ENCODE measurements around the gene FAM83E.
"Not testable (repeated sequence)": the region's sequence is repeated elsewhere in the genome, so short reads cannot be mapped to it uniquely, and the experiment has no call there.

Gene FAM83E

DNA sequence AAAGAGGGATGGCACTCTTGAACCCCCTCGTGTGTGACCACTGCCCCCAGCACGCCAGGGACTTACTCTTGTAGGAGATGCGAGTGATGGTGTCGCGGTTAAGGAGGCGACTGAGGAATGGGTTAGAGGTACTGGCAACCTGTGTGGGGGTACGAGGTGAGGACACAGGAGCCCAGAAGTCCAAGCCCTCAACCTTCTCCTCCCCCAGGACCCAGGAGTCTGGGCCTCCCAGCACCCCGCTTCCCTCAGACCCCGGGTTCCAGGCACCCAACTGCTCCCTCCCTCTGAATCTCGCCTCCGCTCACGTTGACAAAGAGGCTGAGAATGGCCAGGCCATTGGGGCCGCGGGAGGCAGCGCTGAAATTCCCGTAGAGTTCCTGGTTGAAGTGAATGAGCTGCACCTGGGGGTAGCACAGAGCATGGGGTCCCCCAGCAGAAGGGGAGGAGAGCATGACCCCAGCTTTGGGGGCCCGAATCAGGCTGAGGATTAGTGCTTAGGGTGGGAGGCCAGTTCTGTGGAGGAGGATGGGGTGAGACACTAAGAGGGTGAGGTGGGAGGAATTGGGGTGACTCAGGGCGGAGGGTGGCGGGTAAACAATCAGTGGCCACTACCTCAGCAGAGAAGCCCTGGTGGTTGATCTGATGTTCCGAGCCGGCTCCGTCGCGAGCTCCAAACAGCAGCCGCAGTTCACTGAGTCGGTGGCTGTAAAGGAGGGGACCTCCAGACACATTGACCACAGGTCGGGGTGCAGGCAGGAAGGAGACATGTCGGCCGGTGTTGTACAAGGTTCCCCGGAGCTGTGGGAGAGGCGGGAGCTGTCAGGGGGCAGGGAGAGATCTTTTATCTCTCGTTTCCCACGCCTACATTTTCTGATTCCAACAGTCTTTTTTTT is 24.9 kb upstream of the FAM83E start:
- no peak for DNase-seq

DNA sequence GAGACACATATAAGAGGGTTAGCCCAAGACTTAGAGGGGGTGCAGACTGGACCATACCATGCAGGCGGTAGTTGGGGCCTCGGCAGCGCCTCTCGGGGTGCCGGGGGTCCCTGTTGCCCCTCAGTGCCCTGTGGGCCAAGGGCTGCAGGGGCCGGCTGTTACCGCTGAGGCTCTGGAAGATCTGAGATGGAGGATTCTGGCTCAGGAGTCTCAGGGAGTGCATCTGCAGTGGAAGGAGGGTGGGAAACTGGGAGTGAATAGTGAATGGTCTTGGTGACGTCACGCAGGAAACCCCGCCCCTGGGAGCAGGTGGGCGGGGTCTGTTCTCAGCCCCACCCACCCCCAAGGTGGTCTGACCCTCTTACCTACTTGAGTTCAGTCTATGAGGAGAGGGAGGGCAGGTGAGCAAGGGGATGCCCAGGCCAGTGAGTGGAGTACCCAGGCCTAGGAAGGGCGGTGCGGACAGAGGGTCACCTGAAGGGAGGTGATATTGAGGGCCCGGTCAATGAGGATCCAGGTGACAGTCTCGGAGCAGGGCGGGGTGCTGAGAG is 24.0 kb upstream of the FAM83E start:
- no peak for DNase-seq

DNA sequence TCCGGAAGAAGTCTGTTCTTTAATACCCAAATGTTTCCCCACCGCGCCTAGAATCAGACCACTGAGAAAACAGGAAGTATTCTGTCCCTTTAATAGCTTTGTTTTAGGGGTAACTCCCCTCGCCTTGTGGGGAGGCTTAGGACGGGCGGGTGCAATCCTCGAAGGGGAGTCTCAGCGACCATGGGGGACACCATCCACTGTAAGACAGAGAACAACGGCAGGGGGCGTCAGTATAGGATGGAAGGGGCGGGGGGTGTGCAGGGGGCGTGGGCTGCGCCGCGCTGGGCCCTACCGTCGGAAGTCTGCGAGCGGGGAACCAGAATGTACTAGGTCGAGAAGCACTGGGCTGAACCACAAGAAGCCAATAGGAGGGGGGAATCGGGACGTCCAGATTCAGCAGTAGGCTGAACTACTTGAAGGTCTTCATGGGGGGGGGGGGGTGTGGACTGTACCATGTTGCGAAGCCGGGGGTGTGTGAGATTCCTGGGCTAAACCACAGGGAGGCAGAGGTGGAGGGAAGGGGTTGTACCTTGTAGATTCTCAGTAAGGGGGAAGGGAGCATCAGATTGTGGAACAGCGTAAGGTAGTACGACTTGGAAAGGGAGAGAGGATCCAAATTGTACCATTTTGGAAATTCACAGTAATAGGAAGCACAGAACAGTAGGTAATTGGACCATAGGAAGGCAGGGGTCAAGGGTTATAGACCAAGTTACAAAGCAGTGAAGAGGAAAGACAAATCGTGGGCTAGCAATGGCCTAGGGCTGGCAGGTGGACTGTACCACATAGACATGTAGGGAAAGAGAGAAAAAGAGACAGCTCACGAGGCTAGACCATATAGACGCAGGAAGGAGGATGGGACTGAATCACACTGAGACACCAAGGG is 23.3 kb upstream of the FAM83E start:
- peak; percentile 69 for DNase-seq

DNA sequence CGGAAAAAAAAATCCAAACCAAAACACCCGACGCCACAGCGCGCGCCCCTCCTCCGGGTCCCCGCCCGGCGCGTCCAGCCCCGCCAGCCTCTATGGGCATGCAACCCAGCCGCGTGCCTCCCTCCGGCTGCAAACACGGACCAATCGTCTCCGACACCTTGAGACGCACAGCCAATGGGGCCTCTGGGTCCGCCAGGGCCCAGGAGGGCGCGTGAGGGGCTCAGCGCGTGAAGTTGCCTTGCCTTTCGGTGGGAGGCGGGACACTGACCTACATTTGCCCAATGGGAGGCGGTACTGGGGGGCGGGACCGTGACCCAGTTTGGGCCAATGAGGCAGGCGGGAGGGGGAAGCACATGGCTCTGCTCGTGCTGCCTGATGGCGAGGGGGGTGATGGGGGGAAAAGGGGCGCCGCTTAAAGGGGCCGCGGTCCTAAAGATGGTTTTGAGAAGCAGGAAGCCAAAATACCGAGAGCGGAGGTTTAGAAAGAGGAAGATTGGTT is 22.6 kb upstream of the FAM83E start:
- peak; percentile 91 for DNase-seq

DNA sequence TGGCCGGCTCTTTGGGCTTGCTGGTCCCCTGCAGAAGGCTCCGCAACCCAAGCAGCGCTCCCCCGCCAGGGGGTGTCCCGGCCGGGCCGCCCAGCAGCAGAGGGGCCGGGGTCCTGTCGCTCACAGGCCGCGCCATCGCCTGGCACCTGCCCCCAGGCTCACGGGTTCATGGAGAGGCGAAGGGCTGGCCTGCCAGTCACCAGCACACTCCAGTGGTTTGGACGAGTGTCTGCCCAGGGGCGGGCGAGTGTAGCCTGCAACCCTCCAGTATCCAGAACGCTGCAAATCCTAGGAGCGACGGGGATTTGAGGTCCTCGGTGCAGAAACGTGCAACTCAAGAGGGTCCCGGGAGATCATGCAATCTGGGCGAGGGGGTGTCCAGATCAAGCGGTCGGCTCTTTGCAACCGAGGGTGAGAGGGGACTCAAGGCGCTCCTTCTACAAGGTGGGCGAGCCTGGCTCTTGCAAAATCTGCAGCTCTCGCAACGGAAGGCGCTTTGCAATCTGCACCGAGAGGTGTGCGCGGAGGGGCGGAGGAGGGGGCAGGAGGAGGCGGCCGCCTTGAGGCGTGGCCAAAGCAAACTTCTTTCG is 22.1 kb upstream of the FAM83E start, which contains the start of gene DBP:
TSS of gene DBP (minus strand) at position 521 of the 590 bp plus-strand sequence. CDS start at position 136, 385 bp downstream.
- peak; percentile 56 for DNase-seq

DNA sequence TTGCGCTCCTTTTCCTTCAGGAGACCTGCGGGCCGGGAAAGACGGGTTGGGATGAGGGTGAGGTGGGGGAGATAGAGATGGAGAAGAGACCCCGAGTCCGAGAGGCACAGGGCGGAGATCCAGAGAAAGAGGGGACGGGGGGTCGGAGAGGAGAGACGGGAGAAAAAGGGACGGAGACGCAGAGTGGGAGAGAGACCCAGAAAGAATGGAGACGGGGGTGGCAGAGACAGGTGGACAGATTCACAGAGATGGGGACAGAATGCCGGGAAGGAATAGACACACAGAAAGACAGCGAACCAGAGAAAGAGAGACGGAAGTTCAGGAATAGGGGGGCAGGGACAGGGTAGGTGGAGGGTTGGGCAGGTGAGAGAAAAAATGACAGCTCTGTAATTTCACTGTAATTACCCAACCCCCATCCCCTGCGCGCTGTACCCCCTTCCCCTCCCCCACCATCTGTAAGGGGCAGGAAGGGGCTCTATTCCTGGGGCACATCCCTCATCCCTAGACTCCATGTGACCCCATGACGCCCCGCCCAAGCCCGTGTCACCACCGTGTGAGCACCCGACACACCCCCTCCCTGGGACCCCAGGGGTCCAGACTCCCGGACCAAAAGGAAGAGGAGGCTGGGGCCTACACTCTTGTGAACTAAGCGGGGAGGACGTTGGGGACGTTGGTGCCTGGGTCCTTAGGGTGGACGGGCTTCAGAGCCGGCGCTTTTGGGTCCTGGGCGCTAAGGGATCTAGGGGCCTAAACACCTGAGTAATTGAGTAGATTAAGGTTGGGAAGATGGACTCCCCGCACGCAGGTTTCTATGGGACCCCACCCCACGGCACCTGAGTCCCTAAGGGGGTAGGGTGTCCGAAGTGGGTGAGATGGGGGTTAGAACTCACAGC is 21.3 kb upstream of the FAM83E start:
- no peak for DNase-seq

DNA sequence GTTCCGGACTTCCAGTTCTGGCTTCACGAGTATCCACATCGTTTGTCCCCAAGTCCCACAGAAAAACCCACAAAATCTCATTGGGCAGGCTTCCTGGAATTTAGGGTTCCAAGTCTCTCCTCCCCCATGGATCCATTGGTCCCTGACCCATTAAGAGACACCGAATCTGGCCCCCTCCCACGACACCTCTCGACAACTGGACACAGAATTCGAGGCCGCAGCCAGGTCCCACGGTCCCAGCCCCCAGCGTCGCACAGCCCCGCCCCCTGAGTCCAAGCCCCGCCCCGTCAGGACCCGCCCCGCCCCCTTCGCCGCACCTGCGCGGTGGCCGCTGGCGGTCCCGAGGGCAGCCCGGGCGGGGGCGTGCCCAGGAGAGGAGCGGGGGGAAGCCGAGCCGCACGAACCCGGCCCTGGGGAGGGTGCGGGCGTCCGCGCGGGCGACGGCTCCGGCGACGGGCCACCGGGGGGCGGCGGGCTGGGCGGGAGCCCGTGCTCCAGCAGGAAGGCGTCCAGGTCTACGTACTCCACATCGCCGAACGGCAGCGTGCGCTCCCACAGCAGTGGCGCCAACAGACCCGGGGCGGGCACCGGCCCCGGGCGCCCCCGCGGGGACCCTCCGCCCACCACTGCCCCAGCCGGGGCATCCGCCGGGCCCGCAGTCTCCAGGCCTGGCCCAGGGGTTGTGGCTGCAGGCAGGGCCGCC is 20.5 kb upstream of the FAM83E start:
- peak; percentile 76 for DNase-seq

DNA sequence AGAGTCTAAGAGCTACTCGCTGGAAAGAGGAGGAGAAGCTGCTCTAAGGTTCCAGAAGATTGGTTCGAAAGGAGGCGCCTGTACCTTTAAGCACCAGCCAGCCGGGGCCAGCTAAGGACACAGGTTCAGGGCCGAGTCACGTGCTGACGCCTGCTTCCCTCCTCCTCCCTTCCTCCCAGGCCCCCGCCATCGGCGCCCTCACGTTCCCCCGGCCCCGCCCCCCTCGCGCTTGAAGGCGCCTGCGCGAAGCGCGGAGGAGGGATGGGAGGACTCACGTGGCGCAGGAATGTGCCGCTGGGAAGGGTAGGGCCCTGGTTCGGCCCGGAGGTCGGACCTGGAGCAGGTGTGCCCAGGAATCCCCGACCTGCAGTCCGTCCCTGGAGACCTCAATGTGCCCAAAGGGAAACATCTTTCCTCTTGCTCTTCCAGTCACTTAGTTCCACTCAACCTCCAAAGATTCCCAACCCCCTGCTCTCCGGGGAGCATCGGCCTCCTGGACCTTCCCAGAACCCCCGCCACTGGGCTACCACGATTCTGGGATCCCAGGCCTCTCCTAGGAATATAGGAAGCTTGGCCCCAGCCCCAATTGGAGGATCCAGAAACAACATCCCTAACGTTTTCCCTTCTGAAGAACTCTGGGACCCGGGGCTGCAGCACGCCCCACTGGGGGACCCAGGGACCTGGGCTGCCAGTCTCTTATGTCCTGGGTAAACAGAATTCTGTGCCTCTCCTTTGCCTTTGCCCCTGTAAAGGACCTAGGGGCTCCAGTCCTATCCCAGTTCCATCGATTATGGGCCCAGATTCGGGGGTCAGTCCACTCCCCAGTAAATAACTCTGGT is 19.8 kb upstream of the FAM83E start:
- DNase-seq, result peak; percentile 91

DNA sequence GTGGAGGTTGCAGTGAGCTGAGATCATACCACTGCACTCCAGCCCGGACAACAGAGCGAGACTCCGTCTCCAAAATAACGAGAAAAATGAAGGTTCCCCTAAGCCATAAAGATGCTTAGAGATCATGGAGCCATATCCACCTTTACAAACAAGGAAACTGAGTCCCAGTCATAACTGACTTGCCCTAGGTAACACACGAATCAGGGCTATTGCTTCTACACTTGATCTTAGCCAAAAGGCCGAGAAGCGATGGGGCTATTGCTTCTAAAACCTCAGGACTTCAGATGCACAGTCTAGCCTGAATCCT is 19.1 kb upstream of the FAM83E start:
- no peak for DNase-seq

DNA sequence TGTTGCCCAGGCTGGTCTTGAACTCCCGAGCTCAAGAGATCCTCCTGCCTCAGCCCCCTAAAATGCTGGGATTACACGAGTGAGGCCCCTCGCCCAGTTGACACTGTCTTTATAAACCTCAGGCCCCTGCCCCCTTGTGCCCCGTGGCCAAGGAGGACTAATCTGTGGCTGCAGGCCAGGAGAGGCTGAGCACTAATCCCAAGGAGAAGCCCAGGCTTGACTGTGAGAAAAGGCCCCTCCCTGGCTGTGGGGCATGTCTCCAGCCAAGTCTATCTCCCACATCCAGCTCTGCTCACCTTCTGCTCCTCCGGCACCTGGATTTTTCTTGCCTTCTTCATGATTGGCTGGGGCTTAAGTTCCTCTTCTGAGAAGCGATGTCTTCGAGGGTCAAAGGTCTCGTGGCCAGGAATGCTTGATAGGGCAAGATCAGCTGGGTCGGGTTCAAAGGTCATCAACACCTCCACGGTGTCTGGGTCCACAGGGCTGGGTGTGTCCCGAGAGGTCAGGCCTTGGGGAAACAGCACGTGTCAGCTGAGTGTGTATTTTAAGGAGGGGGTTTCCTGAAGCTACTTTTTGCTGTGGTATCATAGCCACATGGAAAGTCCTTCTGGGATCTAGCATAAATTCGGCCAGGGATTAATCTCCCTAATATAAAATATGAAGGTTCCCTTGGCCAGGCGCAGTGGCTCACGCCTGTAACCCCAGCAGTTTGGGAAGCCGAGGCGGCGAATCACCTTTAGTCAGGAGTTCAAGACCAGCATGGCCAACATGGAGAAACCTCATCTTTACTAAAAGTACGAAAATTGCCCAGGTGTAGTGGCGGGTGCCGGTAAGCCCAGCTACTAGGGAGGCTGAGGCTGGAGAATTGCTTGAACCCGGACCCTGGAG is 18.5 kb upstream of the FAM83E start:
- DNase-seq, result no peak

DNA sequence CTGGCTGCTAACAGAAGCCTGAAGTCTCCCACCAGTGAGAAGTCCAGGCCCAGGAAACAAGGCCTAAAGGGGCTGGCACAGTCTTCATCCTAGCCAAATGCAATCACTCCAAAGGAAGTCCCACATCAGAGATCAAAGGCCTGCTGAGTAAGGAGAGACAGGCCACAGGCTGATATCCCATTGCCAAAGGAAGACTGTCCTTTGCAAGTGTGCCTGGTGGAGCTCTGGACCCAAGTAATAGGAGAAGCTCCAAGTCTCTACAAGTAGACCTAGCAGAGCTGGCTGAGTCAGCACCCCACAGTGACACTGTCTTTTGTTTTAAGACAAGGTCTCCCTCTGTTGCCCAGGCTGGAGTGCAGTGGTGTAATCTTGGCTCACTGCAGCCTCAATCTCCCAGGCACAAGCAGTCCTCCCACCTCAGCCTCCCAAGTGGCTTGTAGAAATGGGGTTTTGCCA is 17.8 kb upstream of the FAM83E start:
- no peak for DNase-seq

DNA sequence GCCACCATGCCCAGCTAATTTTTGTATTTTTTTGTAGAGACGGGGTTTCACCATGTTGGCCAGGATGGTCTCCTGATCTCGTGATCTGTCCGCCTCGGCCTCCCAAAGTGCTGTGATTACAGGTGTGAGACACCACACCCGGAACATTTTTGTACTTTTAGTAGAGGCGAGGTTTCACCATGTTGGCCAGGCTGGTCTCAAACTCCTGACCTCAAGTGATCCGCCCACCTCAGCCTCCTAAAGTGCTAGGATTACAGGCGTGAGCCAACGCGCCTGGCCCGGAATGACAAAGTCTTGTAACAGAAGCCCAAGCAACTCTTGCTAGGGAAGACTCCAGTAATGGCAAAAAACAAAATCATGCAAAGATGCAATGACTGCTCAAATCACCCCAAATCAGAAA is 17.4 kb upstream of the FAM83E start:
- DNase-seq, result not testable (repeated sequence)

DNA sequence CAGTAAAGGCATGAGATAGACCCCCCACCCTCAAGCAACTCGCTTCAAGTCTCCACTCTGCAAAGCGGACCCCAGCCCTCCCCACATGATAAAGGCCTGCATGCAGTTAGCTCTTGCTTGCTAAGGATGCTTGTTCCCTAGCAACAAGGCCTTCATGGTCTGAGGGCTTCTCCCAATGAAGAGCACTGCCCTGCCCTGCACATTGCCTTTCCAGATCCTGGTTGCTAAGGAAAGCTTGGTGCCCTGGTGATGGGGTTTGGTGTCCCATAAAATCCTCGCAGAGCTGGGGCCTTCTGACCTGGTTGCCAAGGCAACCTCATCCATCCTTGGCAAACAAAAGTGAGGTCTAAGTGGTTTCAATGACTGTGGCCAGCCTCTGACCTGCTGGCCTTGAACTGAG is 16.3 kb upstream of the FAM83E start:
- DNase-seq, result no peak

DNA sequence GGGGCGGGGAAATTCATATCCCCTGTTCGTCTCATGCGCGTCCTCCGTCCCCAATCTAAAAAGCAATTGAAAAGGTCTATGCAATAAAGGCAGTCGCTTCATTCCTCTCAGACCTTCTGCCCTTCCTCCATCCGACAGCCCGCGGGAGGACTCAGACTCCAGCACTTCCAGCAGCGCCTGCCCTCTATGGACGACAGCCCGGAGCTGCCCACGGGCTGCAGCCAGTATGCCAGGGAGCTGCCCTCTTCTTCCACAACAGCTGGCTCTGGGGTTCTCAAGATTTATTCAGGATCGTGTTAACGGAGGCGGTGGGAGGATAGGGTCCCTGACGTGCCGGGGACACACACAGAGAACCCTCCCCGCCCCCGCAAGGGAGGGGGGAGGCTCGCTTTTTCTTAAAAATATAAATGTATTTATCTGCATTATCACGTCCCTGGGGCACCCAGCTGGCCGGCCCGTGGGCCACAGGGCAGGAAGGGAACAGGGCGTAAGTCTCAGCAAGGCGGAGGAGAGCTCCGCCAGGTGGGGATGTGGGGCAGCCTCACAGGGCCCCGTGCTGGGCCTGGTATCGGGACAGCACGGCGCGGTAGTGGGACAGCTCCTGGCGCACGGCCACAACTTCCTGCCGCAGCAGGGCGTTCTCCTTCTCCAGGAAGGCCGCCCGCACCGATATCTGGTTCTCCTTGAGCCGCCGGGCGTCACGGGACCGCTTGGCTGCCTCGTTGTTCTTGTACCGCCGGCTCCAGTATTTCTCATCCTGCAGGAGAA is 15.6 kb upstream of the FAM83E start:
- no peak for DNase-seq

DNA sequence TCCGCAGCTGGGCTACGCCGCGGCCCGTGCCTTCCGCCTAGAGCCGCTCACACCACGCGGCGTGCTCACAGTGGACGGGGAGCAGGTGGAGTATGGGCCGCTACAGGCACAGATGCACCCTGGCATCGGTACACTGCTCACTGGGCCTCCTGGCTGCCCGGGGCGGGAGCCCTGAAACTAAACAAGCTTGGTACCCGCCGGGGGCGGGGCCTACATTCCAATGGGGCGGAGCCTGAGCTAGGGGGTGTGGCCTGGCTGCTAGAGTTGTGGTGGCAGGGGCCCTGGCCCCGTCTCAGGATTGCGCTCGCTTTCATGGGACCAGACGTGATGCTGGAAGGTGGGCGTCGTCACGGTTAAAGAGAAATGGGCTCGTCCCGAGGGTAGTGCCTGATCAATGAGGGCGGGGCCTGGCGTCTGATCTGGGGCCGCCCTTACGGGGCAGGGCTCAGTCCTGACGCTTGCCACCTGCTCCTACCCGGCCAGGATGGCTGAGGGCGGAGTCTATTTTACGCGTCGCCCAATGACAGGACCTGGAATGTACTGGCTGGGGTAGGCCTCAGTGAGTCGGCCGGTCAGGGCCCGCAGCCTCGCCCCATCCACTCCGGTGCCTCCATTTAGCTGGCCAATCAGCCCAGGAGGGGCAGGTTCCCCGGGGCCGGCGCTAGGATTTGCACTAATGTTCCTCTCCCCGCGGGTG is 14.9 kb upstream of the FAM83E start:
- no peak for DNase-seq

DNA sequence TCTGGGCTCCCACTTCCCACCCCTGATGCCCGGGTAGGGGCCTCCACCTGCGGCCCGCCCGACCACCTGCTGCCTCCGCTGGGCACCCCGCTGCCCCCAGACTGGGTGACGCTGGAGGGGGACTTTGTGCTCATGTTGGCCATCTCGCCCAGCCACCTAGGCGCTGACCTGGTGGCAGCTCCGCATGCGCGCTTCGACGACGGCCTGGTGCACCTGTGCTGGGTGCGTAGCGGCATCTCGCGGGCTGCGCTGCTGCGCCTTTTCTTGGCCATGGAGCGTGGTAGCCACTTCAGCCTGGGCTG is 14.4 kb upstream of the FAM83E start:
- no peak for DNase-seq

DNA sequence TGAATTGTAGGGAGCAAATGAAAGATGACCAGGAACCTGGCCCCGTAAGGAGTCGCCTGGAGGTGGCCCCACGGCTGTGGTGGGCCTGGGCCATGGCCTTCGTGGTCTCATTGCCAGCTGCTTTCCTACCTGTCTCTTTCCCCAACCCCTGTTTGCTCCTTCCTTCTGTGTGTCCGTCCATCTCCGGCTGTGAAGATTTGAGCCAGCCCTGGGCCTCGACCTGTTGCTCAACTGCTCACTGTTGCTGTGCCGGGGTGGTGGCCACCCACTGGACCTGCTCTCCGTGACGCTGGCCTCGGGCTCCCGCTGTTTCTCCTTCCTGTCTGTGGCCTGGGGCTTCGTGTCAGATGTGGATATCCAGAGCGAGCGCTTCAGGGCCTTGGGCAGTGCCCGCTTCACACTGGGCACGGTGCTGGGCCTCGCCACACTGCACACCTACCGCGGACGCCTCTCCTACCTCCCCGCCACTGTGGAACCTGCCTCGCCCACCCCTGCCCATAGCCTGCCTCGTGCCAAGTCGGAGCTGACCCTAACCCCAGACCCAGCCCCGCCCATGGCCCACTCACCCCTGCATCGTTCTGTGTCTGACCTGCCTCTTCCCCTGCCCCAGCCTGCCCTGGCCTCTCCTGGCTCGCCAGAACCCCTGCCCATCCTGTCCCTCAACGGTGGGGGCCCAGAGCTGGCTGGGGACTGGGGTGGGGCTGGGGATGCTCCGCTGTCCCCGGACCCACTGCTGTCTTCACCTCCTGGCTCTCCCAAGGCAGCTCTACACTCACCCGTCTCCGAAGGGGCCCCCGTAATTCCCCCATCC is 13.8 kb upstream of the FAM83E start:
- no peak for DNase-seq
